GM23248 (cell line): ENCODE measurements around the gene JPT2.

Source experiments
- EZH2 ChIP-seq: fragments of 200-600 bp; sonication (generic); IDR thresholded peaks from 2 replicates; pipeline ENCODE4 v1.6.1; 2018; ENCODE audit warnings: antibody characterized with exemption, mild to moderate bottlenecking; ENCODE audit not compliant: insufficient read depth, poor library complexity, severe bottlenecking
- EZH2phosphoT487 ChIP-seq: fragments of 200-600 bp; sonication (generic); IDR thresholded peaks from 2 replicates; pipeline ENCODE4 v1.6.1; 2018; ENCODE audit warnings: antibody characterized with exemption, moderate library complexity, mild to moderate bottlenecking, low read depth; ENCODE audit not compliant: insufficient read depth

DNA sequence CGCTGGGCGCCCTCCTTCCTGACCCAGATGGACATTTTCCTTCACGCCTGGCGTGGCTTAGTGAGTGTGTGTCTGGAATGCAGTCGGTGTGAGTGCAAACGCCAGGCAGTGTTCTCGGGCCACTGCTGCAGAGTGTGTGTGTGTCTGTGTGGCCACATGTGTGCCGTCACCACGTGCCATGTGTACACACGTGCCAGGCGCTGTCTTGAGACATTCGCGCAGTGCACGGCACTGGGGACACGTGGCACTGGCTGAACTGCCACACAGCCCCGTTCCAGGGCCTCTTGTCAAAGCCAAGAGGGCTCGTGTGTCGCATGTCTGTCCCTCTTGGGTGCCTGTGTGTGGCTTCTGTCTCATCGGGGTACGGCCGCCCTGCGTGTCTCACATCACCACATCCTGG is 56.7 kb downstream of the JPT2 start:
- TF ChIP-seq EZH2phosphoT487 (no peak), EZH2 (no peak)
